ENCODE measurements around the gene RHOXF1. TPM values are rescaled to one million over a fixed set of nuclear protein-coding genes. Genes with fewer than 3 reads are reported as not detected.
"Not testable (repeated sequence)": the region's sequence is repeated elsewhere in the genome, so short reads cannot be mapped to it uniquely, and the experiment has no call there.

Gene RHOXF1
- total RNA-seq, 1 donor from 2014 or later: not detected

DNA sequence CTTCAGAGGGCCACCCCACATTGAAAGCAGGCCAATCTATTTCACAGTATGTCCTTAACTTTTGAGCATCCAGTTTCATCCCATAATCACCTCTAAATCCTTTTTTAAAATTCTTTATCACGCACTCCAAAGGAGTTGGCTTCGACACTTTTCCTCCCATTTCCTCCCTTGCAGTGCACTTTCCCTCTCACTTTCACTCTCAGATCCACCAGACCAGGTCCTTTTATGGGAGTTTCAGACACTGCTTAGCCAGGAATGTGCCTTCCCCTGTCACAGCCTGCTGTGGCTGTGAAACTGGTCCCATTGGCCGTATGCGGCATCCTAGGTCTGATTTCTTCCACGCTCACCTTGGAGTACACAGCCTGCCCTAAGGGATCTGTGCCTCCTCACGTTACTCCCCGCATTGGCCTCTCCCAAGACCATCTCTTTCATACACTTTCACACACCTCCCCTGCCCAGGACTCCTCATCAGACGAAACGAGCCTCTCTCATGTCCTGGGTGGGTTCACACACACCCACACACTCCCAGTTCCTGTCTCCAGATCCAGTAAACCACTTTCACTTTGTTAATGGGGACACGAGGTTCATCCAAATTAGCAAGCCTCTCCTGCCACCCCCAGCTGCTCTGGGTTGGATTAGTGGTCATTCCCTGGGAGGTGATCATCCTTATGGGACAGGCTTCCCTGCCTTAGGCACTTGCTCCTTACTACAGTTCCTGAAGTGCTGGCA lies 28.3 kb downstream of the RHOXF1 start:
- DNase-seq (ENCODE audit: low spot score in 2 of 2): no peak
- no peak overlapping the region for H3K27ac ChIP-seq
- intact Hi-C loops (cut with DNase I): no loop called here

DNA sequence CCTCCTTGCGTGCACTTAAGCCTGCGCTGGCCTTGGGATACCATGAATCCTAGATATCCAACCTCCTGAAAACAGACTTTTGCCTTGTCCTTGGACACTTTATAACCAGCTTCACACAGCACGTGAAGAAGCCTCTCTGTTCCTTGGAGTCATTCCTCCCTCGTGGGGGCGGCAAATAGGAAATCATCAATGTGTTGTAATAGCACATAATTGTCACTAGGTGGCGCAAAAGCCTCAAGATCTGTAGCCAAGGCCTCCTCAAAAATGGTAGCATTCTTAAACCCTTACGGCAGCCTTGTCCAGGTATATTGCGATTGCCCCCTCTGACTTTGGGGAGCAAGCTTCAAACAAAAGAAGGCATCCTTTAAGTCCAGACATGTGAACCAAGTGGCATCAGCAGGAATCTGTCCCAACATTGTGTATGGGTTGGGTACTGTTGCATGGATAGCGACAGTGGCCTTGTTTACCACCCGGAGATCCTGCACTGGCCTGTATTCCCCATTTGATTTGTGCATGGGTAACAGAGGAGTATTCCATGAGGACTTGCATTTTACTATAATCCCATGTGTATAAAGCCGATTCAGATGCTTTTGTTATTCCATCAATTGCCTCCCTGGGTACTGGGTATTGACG lies 30.0 kb downstream of the RHOXF1 start:
- DNase-seq (ENCODE audit: low spot score in 2 of 2); H3K36me3 ChIP-seq; intact Hi-C loops (cut with DNase I); H3K4me3 ChIP-seq; H3K27ac ChIP-seq; H3K27me3 ChIP-seq; H3K9me3 ChIP-seq; H3K4me1 ChIP-seq: not testable (repeated sequence)

More for the DNA sequence above, 28.3 kb downstream of the RHOXF1 start:
- no peaks in the 10 kb centered on the region for H3K9me3 ChIP-seq
- no peaks in the 10 kb centered on the region for H3K4me1 ChIP-seq
- no peaks in the 10 kb centered on the region for H3K27me3 ChIP-seq
- H3K4me3 ChIP-seq: no peak overlapping the region
- no peaks in the 10 kb centered on the region for H3K36me3 ChIP-seq
- TF ChIP-seq, protein P1, sequence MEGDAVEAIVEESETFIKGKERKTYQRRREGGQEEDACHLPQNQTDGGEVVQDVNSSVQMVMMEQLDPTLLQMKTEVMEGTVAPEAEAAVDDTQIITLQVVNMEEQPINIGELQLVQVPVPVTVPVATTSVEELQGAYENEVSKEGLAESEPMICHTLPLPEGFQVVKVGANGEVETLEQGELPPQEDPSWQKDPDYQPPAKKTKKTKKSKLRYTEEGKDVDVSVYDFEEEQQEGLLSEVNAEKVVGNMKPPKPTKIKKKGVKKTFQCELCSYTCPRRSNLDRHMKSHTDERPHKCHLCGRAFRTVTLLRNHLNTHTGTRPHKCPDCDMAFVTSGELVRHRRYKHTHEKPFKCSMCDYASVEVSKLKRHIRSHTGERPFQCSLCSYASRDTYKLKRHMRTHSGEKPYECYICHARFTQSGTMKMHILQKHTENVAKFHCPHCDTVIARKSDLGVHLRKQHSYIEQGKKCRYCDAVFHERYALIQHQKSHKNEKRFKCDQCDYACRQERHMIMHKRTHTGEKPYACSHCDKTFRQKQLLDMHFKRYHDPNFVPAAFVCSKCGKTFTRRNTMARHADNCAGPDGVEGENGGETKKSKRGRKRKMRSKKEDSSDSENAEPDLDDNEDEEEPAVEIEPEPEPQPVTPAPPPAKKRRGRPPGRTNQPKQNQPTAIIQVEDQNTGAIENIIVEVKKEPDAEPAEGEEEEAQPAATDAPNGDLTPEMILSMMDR (IDR thresholded peaks at IDR 0.05): no peak

DNA sequence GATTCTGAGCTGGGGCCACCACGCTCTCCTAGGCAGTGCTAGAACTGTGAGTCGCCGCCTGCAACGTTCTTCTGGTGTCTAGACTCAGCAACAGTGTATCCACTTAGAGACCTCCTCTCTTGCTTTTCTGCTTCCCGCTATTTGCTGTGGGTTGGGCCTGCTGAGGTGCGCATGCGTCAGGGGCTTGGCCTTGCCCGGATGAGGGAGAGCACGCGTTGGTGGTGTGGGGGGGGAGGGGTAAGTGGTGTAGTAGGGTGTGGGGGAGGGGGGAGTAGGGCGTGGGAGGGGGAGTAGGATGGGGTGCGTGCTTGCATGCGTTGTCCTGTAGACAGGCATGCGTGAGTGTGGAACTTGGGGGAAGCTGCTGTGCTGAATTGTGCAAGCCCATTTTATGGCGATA lies 38.1 kb downstream of the RHOXF1 start, which contains the start of gene RHOXF2B:
TSS of gene RHOXF2B (minus strand) at position 101 of the 400 bp plus-strand sequence. CDS start 138 bp downstream, outside the sequence.
- H3K27me3 ChIP-seq; intact Hi-C loops (cut with DNase I); H3K4me3 ChIP-seq; H3K9me3 ChIP-seq; H3K27ac ChIP-seq; H3K4me1 ChIP-seq; DNase-seq (ENCODE audit: low spot score in 2 of 2); H3K36me3 ChIP-seq: not testable (repeated sequence)

DNA sequence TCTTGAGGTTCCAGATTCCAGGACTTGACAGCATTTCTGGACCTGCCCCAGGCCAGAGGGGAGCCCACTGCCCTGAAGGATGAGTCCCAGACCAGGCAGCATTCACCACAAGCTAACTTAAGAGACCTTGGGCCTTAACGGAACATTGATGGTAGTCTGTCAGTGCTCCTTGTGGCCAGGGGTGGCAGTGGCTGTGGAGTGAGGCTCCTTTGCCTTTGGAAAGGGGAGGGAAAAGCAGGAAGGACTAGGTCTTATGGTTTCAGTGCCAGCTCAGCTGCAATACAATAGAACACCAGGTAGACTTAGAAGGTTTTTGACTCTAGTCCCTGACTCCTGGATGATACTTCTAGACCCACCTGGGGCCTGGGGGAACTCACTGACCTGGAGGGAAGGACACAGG lies 49.5 kb downstream of the RHOXF1 start:
- intact Hi-C loops (cut with DNase I); H3K4me1 ChIP-seq; H3K9me3 ChIP-seq; DNase-seq (ENCODE audit: low spot score in 2 of 2); H3K4me3 ChIP-seq; H3K36me3 ChIP-seq; H3K27me3 ChIP-seq; H3K27ac ChIP-seq: not testable (repeated sequence)

Other genes with a start within 250 kb of the RHOXF1 start
- 8.8 TPM for gene RNF113A, start 244.2 kb downstream of the RHOXF1 start, total RNA-seq
- gene NDUFA1, start 244.1 kb downstream of the RHOXF1 start, total RNA-seq: 24.5 TPM
- gene AKAP14, start 220.0 kb downstream of the RHOXF1 start, total RNA-seq: not detected
- gene NKAP, start 172.2 kb downstream of the RHOXF1 start, total RNA-seq: 1.2 TPM
- not detected for gene RHOXF2B, start 38.2 kb downstream of the RHOXF1 start, total RNA-seq
- not detected for gene RHOXF2, start 42.7 kb upstream of the RHOXF1 start, total RNA-seq
- 3.6 TPM for gene ZBTB33, start 134.9 kb upstream of the RHOXF1 start, total RNA-seq
- not detected for gene TMEM255A, start 195.5 kb upstream of the RHOXF1 start, total RNA-seq
- not detected for gene ATP1B4, start 246.2 kb upstream of the RHOXF1 start, total RNA-seq